HepG2 (cell line): ENCODE results near the gene SHROOM2. TPM values are rescaled to one million over a fixed set of nuclear protein-coding genes. Genes with fewer than 3 reads are reported as not detected.

Source experiments
- ATF5 ChIP-seq: sonication (generic); formaldehyde crosslinking; IDR thresholded peaks from 2 replicates; pipeline ENCODE4 v1.4.0; 2020; ENCODE audit warnings: mild to moderate bottlenecking, low read depth, missing genetic modification reagents
- CERS6 ChIP-seq: sonication (generic); formaldehyde crosslinking; IDR thresholded peaks from 2 replicates; pipeline ENCODE4 v1.5.0; 2020; ENCODE audit warnings: missing genetic modification reagents
- EHMT2 ChIP-seq: fragments of 200-600 bp; sonication (generic); IDR thresholded peaks from 2 replicates; pipeline ENCODE4 v1.7.0; 2017; ENCODE audit warnings: antibody characterized with exemption, low read depth, low read length, borderline replicate concordance
- KDM4B ChIP-seq: sonication (generic); formaldehyde crosslinking; IDR thresholded peaks from 2 replicates; pipeline ENCODE4 v1.4.0; 2020; ENCODE audit warnings: missing genetic modification reagents
- NFKBIZ ChIP-seq: IDR thresholded peaks from 2 replicates; pipeline ENCODE4 v1.6.1; 2018; ENCODE audit warnings: missing genetic modification reagents, missing compliant biosample characterization
- NFRKB ChIP-seq: fragments of 450-650 bp; IDR thresholded peaks from 2 replicates; pipeline ENCODE4 v1.6.1; 2017
- POLR2A ChIP-seq, 2 experiments: IDR thresholded peaks; 2 replicates each; pipeline ENCODE4 v1.6.1; 2011; ENCODE audit warnings: low read depth in 2 of 2, low read length in 2 of 2, mild to moderate bottlenecking in 1 of 2, moderate library complexity in 1 of 2; ENCODE audit not compliant: insufficient read depth in 1 of 2
- ZBTB1 ChIP-seq: sonication (generic); formaldehyde crosslinking; IDR thresholded peaks from 2 replicates; pipeline ENCODE4 v1.4.0; 2020; ENCODE audit warnings: missing genetic modification reagents, borderline replicate concordance
- ZNF318 ChIP-seq: sonication (generic); formaldehyde crosslinking; IDR thresholded peaks from 2 replicates; pipeline ENCODE4 v1.4.0; 2020; ENCODE audit warnings: mild to moderate bottlenecking, missing genetic modification reagents
- ZNF605 ChIP-seq: sonication (generic); formaldehyde crosslinking; IDR thresholded peaks from 2 replicates; pipeline ENCODE4 v1.8.0; 2022; ENCODE audit warnings: mild to moderate bottlenecking, missing genetic modification reagents
- polyA plus RNA-seq, 8 experiments: library from polyadenylated mRNA; depleted of rRNA in 3 of 8; stranded (reverse) in 7 of 8; unstranded in 1 of 8; fragments of >200 nt; fragmentation: Illumina TruSeq in 4 of 8; extraction: Trizol in 4 of 8; gene quantifications; 2 replicates each; pipeline versions ENCODE4 v1.2.1 to v1.2.3, GENCODE V29; 2011 to 2016; ENCODE audit warnings: low read depth in 4 of 8, missing spikeins in 1 of 8, mixed read lengths in 1 of 8; ENCODE audit not compliant: insufficient read depth in 1 of 8
- total RNA-seq, 5 experiments: library from RNA; depleted of rRNA; stranded (reverse); fragments of >200 nt; fragmentation: Illumina TruSeq; extraction: Trizol; gene quantifications; 2 replicates each; pipeline ENCODE4 v1.2.3, GENCODE V29; 2016; ENCODE audit warnings: low read depth in 1 of 5
- TF ChIP-seq, protein P1 (sequence below): sonication (generic); formaldehyde crosslinking; IDR thresholded peaks from 2 replicates; pipeline ENCODE4 v1.5.1; 2020; ENCODE audit warnings: mild to moderate bottlenecking, missing genetic modification reagents, borderline replicate concordance

Gene SHROOM2
- total and polyA plus RNA-seq, 2 of the 13 experiments (the other 11 are each of a cell fraction or from before 2014, with no cell fraction given) = 0.92 to 1.4 TPM

GRCh38 chrX:9992061-9992460, 205.8 kb downstream of the SHROOM2 start (continued):
- TF ChIP-seq ZNF318 (no peak), ZNF605 (CRISPR knock-in tag) (no peak), NFRKB (no peak), KDM4B (no peak), ATF5 (no peak), NFKBIZ (CRISPR knock-in tag) (no peak), CERS6 (CRISPR knock-in tag) (no peak), ZBTB1 (CRISPR knock-in tag) (no peak), POLR2A (IDR thresholded peaks at IDR 0.05; ENCODE audit: insufficient read depth in 1 of 2, low read depth in 2 of 2, low read length in 2 of 2) (no peak), EHMT2 (no peak)
- TF ChIP-seq, protein P1, sequence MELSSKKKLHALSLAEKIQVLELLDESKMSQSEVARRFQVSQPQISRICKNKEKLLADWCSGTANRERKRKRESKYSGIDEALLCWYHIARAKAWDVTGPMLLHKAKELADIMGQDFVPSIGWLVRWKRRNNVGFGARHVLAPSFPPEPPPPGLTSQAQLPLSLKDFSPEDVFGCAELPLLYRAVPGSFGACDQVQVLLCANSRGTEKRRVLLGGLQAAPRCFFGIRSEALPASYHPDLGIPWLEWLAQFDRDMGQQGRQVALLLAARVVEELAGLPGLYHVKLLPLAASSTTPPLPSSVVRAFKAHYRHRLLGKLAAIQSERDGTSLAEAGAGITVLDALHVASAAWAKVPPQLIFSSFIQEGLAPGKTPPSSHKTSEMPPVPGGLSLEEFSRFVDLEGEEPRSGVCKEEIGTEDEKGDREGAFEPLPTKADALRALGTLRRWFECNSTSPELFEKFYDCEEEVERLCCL (CRISPR knock-in tag) = no peak
